ENCODE data around the gene B4GALNT1.
A peak's percentile ranks its signal among the peaks of the same experiment; 100 is the strongest.
"Not testable (repeated sequence)": the region's sequence is repeated elsewhere in the genome, so short reads cannot be mapped to it uniquely, and the experiment has no call there.

The B4GALNT1 gene

DNA sequence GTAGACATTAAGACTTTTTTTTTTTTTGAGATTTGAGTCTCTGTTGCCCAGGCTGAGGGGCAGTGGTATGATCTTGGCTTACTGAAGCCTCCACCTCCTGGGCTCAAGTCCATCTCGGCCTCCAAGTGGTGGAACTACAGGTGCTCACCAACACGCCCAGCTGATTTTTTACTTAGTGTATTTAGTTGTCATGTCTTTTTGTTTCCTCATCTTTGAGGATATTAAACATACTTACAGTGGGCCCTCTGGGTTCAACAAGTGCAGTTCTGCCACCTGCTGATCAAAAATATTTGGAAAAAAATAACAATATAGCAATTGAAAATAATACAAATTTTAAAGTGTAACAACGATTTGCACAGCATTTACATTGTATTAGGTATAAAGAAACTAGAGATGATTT is 4.4 kb upstream of the B4GALNT1 start:
- no peak for DNase-seq (ENCODE audit: low read depth in 2 of 2)

DNA sequence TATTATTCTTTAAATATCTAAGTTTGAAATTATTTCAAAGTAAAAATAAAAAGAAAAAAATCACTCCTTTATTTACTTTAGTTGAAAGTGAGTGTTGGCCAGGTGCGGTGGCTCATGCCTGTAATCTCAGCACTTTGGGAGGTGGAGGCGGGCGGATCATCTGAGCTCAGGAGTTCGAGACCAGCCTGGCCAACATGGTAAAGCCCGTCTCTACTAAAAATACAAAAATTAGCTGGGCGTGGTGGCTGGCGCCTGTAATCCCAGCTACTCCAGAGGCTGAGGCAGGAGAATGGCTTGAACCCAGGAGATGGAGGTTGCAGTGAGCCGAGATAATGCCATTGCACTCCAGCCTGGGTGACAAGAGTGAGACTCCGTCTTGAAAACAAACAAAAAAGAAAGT is 3.7 kb upstream of the B4GALNT1 start:
- not testable (repeated sequence) for DNase-seq (ENCODE audit: low read depth in 2 of 2)

DNA sequence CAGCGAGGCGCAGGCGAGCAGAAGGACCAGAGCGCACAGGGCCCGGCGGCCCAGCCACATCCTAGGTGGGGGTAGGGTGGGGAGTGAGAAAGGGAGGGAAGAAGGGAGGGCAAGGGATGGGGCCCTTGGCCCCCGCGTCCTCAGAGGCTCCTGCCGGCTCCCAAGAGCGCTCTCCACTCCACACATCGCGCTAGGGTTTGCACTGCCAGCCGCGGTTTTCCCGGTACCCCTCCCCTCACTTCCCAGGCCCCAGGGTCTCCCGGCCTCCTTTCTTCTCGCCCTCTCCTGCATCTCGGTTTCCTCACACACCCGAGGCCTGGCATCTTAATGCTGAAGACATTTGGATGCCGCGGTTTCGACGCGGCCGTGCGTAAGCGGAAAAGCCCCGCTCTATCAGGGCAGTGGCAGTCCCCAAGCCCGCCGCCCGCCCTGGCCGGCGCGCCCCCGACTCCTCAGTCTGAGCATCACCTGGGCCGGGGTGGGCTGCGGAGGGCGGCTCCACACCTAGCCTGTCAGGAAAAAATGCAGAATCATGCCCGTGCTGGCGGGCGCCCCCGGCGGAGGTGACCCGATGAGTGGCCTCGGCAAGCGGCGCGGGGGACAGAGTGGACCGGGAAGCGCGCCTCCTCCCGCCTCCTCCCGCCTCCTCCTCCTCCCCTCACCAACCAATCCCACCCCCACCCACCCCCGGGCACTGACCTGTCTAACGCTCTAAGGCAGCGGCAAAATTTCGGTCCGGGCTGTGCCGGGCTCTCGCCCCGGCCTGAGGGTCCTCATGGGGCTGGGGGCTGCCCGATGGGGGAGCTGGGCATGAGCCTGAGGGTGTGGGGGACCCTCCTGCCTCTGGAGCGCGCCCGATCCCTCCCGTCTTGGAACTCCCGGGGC is 686 bp downstream of the B4GALNT1 start:
- no peak for DNase-seq (ENCODE audit: low read depth in 2 of 2)

DNA sequence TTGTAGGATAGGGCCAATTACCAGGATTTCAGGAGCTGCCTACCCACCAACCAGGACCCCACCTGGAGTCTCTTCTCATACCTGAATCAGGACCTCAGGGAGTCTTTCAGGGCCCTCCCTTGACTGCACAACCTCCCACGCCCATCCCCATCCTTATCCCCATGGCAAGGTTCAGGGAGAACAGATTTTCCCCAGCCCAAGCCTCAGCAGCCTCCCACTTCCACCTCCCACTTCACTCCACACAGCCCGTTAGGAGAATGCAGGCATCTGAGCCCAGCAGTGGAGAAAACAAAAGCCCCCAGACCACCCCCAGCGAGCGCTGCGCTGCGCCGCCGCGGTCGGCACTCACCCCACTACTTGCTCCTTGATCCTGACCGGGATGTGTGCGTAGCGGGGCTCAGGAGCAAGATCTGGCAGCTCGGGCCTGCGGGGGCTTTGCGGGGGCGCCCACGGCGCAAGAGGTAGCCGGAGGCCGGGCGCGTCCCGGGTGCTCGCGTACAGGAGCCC is 1.4 kb downstream of the B4GALNT1 start:
- DNase-seq (ENCODE audit: low read depth in 2 of 2) = no peak

DNA sequence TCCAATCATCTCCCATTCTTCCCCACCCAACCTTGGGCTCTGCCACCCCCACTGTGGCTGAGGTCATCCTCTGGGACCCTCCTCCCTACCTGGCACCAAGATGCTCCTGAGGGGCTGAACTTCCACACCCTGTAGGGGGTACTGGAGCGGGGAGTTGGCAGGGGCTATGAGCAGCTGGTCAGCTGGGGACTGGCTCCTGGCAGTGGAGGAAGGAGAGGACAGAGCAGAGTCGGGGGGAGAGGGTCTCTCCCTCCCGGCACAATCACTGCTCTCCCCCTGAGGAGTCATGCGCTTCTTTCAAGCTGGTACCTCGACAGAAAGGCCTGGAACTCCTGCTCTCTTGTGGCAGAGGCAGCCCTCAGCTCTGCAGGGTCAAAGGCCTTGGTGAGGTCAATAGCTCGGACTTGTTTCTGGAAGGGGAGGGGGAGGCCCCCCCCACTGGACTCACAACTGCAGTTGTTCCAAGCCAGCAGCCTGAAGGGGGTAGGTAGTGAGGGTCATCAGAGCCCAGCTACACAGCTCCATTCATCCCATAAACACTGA is 2.0 kb downstream of the B4GALNT1 start:
- DNase-seq (ENCODE audit: low read depth in 2 of 2) = no peak

DNA sequence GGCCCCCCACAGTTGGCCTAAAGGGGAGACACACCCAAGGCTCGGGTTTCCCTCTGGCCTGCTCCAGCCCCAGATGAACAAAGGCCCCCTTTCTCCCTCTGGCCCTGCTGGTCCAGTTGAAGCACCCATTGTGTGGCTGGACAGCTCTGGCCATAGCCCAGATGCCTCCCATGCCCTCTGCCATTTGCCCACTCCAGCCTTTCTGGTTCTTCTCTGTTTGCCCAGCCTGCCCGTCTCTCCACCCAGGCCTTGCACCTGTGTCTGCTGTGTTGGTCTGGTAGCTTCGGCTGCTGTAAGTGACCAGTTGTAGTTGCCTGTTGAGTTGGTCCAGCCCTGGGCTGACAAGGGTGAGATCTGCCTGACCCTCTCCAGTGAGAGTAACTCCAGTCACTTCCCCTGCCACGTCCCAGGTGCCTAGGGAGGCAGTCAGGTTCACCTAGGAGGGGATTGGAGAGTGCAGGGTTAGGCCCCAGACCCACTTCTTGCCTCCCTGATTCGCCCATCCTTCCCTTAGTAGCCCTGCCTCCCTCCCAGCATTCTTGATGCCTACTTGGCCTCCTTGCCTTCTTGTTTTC is 3.0 kb downstream of the B4GALNT1 start:
- no peak for DNase-seq (ENCODE audit: low read depth in 2 of 2)

DNA sequence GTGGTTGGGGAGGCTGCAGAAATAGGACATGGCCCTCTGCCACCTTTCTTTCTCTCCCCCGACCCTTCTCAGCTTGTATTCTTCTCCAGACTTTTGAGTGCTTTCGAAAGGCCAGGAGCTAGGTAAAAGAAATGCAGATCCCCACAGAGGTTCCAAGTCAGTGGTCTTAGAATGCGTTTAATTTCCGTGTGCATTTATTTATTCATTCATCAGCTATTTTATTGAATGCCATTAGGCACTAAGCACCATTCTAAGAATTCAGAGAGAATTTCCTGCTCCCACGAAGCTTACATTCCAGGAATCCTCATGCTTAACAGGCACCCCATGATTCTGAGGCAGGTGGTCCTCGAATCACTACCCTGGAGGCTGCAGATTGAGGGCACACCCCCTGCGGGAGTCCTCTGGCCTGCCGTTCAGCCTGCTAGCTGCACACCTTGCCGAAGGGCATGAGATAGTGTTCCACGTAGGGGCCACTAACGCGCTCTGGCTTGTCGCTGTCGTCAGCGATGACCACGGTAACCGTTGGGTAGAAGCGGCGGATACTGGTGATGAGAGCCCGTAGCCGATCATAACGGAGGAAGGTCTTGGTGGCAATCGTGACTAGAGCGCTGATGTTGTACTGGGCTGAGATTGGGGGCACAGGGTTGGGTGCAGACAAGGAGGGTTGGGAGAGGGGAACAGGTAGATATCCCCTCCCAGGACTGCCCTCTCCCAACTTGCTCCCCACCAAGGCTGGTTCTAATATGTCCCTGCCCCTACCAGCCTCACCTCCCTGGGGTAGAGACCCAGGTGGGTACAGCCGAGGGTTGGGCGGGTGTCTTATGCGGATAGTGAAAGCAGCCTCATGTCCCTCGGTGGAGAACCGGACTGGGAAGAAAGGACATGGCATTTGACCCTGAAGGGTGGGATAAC is 4.5 kb downstream of the B4GALNT1 start:
- no peak for DNase-seq (ENCODE audit: low read depth in 2 of 2)

DNA sequence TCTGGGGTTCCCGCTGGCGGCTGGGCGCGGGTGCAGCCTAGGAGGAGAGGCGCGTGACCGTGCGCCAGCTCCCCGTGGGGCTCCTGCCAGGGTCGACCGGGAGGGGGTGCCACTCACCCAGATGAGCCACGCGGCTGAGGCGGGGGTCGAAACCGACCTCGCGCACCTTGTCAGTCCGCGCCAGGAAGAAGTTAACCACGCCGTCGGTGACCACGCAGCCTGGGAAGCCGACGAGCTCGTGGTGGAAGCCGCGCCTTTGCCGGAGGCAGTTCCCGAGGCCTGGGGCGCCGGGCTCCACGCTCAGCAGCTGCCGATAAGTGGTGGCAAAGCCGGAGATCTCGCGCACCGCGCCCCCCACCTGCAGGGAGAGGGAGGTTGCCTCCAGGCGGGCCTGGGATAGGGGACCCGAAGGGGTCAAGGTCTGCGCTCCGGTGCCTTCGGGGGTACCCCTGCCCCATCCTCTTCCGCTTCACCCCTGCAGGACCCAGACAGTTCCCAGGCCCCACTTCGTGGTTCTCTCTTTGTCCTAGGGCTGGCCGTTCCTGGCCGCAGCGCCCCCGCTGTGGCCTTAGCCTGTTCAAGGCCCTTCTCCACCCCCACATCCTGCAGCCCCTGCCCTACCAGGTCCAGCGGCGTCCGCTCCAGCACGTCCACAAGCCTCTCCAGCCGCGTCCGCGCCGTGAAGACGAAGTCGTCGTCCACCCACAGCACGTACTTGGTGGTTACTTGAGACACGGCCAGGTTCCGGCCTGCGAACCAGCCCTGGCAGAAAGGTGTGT is 5.3 kb downstream of the B4GALNT1 start:
- no peak for DNase-seq (ENCODE audit: low read depth in 2 of 2)

DNA sequence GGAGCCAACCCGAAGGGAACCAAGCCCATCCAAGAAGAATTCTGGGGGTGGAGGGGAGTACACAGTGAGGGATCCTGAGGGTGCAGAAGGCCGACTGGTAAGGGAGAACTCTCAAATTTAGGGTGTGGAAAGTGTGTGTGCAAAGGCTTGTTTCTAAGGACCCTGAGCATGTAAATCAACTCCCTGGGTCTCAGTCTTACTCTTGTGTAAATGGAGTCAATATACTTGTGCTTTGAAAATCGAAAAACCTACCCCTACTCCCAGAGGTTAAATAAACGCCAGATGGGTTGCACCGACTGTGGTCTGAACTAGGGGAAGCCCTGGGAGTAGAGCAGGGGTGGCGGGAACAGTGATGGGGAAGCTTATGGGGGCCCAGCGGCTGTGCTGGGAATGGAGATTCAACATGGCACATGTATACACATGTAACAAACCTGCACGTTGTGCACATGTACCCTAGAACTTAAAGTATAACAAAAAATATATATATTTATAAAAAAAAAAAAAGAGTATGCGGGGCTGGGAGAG is 6.0 kb downstream of the B4GALNT1 start:
- DNase-seq (ENCODE audit: low read depth in 2 of 2) = no peak

DNA sequence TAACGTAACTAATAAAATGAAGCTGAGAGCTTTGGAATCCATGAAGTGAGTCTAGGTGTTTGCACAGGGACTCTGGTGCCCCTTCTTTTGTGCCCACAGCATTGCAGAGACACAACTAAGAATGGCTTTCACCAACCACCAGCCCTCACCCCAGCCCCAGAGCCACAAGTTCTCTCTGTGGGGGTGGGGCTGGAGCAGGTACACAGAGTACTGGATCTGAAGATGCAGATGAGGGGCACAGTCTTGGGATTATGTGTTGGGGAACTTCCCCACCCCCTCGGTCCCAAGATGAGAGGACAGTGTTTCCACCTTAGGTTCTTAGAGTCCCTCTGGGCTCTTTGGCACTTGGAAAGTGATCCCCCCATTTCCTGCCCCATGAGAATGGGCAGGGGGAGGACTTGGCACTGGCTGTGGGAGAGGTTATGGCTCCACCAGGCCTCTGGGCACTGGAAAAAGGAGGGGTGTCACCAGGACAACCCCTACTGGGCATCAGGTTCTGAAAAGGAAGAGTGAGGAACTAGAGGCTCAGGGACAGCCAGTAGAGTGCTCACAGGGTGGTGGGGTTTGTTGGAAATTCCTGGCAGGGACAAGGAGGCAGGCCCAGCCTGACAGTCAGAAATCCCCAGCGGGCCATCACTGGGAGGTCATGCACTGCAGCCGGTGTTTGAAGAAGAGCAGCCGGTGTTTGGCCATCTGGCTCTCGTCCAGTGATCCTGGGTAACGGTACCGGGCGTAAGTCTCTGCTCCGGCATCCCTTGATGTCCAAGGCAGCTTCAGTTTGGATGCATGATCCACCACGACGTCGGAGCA is 6.7 kb downstream of the B4GALNT1 start:
- DNase-seq (ENCODE audit: low read depth in 2 of 2) = no peak

DNA sequence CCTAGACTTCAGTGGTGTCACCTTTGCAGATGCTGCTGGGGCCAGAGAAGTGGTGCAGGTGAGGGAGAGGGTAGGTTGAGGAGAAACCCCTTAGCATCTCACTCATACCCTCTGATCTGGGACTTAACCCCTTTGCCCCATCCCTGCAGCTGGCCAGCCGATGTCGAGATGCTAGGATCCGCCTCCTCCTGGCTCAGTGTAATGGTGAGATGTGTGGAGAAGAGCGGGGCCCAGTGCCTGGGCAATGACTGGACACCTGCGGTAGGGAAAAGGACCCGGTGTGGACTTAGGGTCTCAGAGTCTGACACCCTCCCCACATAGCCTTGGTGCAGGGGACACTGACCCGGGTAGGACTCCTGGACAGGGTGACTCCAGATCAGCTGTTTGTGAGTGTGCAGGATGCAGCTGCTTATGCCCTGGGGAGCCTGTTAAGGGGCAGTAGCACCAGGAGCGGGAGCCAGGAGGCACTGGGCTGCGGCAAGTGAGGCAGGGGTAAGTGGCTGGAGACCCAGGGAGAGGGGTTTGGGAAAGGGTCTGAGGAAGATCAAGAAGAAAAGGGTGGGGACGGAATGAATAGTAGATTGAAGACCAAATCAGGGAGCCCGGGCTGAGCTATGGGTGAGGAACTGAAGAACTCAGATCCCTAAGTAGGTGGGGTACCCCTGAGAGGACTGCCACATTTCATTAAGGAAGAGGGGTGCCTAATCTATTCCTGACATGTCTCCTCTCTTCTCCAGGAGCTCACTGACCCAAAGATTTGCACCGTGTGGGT is 7.6 kb downstream of the B4GALNT1 start:
- DNase-seq (ENCODE audit: low read depth in 2 of 2) = no peak

DNA sequence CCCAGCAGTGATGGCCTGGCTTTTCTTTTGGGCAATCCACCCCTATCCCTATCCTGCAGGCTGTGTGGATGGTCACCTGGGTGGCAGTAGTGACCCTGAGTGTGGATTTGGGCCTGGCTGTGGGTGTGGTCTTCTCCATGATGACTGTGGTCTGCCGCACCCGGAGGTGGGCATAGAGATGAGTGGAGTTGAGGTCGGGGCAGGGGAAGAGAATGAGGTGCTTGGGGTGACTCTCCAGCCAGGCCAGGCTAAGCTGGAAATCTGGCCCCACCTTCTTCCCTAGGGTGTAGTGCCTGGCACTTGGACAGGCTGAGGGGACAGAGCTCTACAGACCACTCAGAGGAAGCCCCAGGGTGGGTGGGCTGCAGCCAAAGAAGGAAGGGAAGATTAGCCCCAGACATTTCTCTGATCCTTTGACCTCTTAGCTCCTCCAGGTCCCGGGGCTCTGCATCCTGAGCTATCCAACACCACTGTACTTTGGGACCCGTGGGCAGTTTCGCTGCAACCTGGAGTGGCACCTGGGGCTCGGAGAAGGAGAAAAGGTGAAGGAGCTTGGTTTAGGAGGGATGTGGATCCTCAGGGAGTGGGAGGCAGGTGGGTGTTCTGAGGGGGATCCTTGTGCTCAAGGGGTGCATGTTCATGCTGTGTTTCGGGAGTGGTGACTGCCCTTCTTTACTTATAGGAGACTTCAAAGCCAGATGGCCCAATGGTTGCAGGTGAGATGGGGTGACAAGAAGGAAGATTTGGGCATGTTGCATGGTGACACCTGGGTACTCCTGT is 8.4 kb downstream of the B4GALNT1 start:
- DNase-seq (ENCODE audit: low read depth in 2 of 2) = no peak

DNA sequence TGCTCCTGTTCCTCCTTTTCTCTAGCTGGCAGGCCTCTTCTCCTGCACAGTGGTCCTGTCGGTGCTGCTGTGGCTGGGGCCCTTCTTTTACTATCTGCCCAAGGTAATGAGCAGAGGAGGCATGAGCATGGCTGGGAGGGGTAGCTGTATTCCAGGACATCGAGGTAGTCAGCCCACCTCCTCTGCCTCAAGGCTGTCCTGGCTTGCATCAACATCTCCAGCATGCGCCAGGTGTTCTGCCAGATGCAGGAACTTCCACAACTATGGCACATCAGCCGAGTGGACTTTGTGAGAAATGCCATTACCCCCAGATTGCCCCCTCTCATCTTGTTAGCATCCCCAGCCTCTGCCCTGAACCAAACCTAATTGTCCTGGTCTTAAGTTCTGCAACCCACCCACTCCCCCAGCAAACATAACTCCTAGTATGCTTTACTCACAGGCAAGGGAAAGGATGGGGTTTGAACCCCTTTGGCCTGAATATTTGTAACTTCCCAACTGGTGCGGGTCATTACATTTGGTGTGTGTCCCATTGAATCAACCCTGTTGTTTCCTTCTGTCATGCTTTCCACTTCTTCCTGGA is 9.1 kb downstream of the B4GALNT1 start:
- DNase-seq (ENCODE audit: low read depth in 2 of 2) = no peak

DNA sequence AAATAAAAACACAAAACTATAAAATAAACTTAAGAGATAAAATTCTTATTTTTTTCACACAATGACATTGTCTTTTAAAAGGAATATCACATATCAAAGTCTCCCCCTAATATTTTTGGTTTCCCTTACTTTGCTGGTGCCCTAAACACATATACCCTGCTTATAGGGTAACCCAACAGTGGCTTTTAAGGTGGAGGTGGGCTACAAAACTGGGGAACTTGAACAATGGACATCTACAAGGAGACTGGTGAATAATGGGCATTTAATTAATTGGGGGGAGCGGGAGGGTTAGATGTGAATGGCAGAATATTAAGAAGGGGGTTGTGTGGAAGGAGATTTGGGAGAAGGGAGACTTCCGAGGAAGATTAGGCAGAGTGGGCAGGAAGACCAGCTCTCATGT is 9.6 kb downstream of the B4GALNT1 start:
- no peak for DNase-seq (ENCODE audit: low read depth in 2 of 2)

DNA sequence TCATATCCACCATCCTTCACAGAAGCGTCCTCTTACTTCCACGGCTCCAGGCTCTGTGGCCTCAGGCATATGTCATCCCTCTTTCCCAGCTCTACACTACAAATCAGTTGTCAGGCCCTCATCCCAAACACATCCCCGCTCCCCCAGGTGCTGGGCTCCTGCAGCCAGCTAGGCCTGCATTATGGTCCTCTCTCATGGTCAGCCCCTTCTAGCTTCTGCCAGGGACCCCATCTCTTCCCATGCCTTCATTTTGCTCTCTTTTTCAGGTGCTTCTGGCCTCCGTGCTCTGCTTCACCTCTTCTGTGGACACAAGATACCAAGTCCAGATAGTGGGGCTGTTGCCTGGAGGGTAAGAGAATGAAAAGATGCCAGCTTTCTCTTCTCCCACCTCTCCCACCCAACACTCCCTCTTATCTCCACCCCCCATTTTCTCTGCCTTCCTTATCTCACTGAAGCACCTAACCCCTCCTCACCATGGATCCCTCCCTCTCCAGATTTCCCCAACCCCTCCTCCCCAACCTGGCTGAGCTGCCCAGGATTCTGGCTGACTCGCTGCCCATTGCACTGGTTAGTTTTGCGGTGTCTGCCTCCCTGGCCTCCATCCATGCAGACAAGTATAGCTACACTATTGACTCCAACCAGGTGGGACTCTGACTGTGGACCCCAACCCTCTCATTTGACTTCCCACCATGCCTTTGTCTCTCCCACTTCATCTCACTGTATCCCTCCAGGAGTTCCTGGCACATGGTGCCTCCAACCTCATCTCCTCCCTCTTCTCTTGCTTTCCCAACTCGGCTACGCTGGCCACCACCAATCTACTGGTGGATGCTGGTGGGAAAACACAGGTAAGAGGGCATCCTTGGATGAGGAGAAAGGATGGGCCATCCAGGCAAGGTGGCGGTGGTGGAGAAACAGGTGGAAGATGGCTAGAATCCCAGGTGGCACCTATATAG is 10.4 kb downstream of the B4GALNT1 start:
- DNase-seq (ENCODE audit: low read depth in 2 of 2) = no peak

DNA sequence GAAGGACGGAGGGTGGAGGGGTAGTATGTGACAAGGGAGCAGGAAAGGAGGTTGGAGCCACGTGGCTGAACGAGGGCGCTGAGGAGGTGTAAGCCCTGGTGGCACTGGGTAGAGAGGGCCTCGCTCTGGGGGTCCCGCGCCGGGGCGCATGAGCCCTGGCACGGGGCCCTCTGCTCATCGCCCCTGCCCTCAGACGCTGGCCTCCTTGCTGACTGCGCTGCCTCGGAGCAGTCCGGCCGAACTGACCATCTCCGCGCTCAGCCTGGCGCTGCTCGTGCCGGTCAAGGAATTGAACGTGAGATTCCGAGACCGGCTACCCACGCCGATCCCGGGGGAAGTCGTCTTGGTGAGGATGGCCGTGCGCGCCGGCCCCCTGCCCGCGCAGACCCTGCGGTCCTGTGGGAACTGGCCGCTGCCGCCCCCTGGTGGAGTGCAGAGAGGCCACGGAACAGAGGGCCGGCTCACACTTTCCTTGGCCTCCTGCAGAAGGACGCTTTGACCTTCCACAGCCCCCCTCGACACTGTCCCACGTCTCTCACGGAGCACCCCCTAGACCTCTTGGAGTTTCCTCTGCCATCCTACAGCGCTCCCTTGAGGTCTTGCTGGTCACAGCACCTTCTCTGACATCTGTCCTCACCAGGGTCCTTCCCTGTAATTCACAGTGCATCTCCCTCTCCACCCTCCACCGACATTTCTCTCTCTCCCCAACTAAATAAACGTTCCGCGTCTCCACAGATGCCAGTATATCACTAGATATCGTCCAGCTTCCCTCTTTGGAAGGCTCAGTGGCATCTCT is 11.3 kb downstream of the B4GALNT1 start:
- peak; percentile 42 to 62 for DNase-seq (ENCODE audit: low read depth in 2 of 2)
